HG02885 (cell line): ENCODE measurements around the gene CYTH1.

Experiments used
- ATAC-seq: cut with Tn5 transposase; IDR thresholded peaks from one replicate; pipeline ENCODE4 v1.9.1; 2021; ENCODE audit warnings: mild to moderate bottlenecking; ENCODE audit not compliant: unreplicated experiment, poor library complexity

The CYTH1 gene

DNA sequence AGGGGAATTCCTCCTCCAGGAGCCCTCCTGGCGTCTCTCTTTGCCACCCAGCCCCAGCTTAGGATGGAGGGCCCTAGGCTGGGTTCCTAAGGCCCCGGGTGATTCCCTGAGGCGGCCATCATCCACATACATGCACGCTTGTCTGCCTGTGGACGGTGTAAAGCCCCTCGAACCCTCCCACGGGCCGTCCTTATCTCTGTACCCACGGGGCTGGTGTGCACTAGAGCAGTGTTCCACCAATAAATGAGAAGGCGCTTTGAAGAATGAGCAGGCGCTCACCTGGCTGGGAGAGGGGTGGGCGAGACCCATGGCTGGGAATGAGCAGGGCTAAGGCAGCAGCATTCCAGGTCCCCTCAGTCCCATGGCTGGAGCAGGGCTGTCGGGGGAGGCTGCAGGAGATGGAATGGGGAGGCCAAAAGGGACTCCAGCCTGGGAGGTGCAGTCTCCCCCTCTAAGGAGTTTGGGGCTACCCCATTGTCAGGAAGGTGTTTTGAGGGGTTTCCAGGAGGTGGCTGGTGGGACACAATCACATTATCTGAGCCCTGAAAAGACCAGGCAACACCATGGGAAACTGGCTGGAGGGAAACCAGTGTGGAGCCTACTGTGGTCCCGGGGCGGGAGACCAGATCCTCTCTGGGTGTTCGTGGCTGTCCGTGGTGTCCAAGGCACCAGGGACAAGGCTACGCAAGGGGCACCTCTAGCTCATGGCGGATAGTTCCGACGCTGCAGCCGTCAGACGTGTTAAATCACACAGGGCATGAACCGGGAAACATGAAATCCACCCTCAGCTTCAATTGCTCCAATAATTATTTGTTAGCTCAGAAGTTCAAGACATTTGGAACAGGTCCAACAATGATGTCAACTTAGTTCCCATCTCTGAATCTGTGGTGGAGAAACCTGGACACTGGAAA is 117.3 kb downstream of the CYTH1 start:
- no peak for ATAC-seq

DNA sequence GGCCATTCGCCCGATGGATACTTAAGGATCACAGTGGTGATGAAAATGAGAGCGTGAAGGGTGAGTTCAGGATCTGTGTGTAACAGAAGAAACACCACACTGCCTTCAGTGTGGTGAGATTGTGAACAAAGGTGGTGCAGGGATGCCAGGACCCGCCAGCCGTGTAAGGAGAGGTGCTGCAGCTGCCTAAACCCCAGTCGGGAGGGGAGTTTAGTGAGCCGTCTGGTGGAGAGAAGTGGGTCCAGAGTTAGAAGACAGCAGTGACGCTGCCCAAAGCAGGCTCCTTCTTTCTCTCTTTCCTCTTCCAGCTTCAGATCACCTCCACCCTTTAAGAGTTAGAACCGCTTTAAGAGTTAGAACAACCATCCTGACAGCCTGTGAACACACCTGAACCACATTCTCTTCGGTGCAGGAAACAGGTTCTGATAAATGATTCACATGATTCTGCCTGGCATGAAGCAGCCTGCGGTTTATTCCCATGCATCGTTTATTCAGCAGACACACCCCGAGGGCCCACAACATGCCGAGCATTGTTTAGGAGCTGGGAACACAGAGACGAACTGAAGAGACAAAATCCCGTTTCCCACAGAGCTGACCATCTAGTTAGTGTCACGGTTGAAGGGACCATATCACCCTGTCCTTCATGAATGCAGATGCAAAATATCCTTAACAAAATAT is 120.8 kb downstream of the CYTH1 start:
- no peak for ATAC-seq

DNA sequence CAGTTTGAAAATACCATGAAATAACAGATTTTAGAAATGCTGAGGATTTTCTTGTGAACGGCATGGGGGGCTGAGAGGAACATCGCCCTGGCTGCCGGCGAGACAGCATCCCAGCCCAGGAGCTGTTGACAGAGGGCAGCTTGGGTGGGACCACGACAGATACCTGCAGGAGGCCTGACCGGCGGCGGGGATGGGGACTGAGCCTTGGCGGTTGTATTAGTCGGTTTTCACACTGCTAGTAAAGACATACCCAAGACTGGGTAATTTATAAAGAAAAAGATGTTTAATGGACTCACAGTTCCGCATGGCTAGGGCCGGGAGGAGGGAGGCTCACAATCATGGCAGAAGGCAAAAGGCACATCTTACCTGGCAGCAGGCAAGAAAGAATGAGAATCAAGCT is 122.5 kb downstream of the CYTH1 start:
- no peak for ATAC-seq

DNA sequence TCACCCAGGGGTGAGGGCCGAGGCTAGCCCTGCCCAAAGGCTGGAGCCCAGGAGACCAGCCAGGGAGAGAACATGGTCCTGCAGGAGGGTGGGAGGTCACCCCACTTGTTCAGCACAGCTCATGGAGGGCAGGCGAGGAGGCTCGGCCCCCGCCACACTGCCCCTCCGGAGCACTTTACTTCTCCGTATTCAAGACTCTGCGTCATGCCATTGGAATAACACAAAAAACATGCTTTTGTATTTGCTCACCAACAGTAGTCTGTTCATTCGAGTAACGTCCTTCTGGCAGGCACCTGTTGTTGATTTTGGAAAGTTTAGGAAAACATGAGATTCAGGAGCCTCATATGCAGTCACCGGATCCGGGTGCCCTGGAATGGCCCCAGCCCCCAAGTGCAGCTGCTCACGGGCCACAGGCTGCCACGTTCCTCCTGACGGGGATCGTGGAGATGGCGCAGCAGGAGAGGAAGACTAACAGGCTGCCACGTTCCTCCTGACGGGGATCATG is 123.7 kb downstream of the CYTH1 start:
- ATAC-seq, result no peak

DNA sequence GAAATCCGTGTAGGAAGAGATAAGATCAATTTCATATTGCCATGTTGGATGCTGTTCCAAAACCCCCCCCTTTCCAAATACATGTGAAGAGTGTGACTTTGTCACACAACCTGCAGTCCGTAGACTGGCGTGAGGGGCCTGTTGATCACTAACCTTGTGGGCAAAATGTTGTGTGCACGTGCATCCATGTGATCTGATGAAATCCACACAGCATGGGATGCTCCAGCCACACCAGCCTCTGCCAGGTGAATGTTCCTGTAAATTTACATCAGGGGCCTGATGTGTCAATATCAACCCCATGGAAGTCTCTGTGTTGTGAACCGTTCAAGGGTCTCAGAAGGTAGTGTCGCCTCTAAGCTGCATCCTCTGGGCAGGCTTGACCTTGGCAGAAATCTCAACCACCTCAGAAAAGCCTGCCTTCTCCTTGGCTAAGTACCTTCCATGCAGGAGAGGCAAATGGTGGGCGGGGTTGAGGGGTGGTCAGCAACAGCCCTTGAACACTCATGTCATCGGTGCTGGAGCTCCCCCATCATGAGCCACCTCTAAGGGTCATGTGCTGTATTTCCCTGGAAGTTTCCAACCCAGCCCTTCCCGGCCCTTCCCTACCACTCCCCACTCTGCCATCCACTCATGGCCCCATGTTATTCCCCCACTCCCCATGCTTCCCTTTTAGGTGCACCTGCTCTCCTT is 126.7 kb downstream of the CYTH1 start:
- ATAC-seq, result no peak

DNA sequence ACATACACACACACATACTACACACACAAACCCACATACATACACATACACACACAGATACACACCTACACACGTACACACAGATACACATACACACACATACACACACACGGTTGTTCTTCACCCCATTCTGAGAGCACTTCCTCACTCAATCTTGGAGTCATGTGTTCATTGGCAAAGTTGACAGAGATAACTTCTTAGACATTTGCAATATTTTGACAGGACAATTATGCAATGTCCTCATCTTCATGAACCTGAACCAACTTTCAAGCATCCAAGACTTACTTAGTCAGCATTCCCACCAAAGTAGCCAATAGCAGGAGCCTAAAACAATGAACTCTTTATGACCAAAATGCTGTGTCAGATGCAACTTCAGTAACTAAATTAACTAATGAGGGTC is 127.7 kb downstream of the CYTH1 start:
- ATAC-seq, result no peak

DNA sequence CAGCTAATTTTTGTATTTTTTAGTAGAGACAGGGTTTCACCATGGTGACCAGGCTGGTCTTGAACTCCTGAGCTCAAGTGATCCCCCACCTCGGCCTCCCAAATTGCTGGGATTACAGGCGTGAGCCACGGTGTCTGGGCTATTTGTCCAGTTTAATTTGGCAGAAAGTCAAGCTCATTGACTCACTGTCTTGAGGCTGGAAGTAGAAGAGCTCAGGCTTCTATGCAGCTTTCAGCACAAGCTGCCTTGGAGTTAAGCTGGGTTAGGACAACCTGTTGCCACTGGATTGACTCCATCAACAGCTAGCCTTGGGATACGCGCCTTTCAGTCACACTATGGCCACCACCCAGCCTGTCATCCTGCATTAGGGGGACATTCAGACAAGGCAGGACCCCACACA is 128.7 kb downstream of the CYTH1 start:
- ATAC-seq, result no peak

DNA sequence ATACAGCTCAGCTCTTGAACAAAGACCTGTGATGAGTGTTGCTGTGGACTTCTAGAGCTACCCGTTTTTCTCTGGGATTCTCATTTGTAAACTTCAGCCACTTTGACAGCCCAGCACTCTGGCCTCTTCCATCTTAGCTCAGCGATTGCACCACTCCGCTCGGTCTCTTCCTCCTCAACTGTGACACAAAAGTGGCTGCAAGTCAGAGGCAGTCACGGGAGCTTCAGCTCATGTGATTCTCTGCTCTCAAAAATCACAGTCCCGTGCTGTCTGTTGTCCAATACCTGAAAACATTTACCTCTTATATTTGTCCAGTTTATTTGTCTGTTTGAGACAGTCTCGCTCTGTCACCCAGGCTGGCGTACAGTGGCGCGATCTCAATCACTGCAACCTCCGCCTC is 129.2 kb downstream of the CYTH1 start:
- no peak for ATAC-seq

DNA sequence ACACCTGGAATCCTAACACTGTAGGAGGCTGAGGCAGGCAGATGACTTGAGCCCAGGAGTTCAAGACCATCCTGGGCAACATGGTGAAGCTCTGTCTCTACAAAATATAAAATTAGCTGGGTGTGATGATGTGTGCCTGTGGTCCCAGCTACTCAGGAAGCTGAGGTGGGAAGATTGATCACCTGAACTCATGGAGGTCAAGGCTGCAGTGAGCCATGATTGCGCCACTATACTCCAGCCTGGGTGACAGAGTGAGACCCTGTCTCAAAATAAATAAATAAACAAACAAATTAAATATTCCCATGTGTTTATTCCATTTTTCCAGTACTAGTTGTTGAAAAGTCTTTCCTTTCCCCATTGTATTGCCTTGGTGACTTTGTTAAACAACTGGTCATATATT is 130.0 kb downstream of the CYTH1 start:
- no peak for ATAC-seq

DNA sequence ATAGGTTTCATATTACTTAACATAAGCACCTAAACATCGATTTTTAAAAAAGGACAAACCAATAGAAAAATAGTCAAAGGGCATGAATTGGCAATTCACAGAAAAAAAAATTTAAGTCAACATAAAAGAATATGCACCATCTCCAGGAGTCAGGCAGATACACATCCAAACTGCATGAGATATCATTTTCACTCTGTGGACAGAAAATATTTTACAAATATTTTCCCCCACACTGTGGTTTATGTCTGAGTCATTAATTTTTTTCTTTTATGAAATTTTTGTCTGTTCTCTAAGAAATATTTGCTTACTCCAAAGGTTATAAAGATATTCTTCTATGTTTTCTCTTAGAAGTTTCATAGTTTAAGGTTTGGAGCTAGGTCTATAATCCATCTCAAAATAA is 130.5 kb downstream of the CYTH1 start:
- ATAC-seq, result no peak

DNA sequence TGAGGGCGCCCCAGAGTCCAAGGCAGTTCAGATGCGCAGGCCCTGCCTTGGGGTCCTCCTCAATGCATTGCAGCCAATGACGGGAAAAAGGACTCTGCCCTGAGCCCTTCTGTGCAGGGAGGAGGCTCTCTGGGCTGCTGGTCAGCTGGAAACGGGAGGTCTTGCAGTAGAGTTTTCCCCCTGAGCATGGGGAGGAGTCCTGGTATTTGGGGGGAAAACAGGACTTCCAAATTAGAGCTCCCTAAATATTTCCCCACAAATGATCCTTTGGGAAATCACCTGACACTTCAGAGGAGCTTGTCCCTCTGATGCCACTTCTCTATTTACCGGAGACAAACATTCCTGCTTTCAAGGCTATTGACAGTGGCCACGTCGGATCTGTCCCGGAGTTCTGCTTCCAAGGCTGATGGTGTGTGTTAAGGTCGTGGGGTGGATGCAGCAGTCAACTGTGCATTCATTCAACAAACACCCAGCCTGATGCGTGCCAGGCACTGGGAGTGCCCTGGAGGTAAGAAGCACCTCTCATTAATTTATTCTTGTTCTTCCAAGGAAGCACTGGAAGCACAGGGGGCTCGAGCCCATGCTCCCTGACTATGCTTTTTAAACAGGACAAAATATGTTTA is 131.9 kb downstream of the CYTH1 start:
- ATAC-seq, result no peak

DNA sequence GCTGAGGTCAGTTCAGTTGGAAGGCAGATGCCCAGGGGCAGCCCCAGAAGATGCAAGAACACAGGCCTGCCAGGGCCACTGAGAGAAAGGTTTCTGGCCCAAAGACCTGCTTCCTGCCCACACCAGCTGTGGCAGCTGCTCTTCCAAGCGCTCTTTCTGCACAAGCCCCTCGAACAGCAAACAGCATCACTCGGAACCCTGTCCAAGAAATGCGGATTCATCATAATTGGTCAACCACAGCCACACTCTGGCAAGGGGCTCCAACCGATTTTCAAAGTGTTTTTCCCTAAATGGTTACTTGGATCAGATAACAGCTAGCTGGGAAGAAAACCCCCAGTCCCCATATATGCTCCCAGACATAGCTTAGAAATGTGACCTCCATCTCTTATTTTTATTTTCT is 133.8 kb downstream of the CYTH1 start:
- ATAC-seq, result no peak

DNA sequence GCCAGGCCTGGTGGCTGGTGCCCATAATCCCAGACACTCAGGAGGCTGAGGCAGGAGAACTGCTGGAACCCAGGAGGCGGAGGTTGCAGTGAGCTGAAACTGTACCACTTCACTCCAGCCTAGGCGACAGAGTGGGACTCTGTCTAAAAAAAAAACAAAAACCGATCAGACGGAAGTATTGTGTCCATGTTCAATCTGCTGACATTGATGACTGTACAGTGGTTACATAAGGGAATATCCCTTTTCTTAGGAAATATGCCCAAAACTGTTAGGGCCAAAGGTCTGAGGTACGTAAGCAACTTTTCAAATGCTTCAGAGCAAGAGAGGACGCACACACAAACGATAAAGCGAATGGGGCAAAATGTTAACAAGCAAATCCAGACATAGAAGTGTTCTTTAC is 135.0 kb downstream of the CYTH1 start:
- ATAC-seq, result no peak

DNA sequence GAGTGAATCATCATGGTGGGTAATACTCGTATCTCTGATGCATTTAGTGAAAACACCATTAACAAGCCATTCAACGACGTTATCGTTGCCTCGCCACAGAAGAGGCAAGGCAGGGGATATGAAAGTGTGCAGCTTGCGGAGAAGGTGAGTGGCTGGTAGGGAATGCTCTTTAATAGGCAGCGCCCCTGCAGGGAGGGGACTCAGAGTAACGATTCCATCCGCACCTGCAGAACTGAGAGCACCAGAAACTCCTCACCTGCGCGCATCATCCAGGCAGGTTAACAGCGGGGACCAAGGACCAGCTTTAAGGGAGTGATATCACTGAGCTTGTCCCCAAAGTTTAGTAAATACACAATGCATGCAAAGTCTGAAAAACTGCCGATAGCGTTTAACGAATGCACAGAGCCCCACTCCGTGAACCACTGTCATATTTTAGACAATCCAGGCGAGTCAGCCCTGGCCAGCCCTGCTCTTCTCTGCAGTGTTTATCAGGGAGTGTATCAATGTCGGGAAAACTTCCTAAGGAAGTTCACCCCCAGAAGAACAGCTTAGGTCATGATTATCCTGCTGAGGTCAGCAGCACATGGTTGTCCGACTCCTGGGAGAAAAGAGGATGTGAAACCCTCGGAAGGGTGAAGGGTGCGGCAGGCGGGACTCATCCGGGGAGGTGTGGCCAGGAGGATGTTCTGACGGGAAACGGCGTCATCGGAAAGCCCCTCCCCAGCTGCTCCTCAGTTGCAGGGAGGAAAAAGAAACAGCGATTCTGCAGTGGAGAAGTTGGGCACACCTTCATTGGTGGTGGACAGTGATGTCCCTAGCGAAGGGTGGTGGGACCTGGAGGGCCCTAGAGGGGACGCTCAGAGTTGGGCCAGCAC is 136.4 kb downstream of the CYTH1 start:
- ATAC-seq, result peak; percentile 59

DNA sequence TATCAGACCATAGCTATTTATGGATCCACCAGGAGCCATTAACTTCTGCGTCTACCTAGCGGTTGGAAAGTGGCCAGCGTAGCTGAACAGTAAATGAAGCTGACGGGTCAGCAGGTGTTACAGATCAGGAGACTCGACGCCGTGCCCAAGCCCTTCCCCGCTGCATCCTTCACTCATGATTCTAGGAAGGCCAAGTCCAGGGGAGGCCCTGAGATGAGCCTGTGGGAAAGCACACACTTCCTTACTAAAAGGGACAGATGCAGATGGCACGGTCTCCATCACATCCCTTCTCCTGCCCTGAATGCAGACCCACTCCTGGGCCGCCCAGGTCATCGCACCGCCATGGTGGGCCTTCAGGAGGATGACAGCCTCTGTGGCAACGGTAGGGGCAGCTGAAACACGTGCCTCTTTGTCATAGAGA is 137.1 kb downstream of the CYTH1 start:
- no peak for ATAC-seq

DNA sequence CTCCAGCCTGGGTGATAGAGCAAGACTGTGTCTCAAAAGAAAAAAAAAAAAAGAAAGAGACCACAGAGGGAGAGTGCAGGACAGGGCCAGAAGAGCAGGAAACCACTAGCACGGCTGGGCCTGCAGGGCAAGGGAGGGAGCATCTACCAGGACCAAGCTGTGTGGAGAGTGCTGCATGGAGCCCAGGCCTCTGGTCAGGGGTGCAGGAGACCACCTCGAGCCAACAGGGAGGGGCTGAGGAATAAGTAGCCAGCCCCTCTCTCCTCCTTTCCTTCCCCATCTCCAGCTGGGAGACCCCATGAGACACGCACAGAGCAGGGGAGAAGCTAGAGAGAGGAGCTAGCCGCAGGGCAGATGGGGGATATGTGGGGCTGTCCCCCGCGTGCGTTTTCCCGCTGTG is 137.8 kb downstream of the CYTH1 start:
- ATAC-seq, result no peak

DNA sequence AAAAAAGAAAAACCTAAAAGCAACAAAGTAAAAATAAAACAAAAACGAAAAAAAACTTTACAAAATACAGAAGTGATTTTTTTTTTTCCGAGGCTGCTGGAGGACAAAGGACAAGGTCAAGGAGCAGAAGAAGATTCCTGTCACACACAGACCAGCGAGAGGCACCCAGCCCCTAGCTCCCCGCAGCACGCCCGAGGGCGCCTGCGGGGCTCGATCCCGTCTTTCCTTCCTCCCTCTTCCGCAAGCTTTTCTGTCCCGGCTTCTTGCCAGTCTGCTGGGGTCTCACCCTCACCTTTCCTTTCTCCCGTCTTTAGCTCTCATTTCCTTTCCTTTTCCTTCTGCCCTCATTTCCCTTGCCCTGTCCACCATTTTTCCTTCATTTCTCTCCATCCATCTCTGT is 138.7 kb downstream of the CYTH1 start:
- no peak for ATAC-seq

DNA sequence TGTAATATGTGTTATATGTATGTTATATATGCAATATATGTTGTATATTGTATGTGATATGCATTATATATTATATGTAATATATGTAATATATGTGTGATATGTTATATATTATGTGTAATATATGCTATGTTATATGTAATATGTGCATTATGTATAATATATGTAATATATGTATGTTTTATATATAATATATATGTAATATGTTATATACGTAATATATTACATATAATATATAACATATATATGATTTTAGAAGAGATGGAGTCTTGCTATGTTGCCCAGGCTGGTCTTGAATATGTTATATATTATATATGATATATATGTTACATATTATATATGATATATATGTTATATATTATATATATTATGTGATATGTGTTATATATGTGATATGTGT is 139.4 kb downstream of the CYTH1 start:
- ATAC-seq, result no peak

DNA sequence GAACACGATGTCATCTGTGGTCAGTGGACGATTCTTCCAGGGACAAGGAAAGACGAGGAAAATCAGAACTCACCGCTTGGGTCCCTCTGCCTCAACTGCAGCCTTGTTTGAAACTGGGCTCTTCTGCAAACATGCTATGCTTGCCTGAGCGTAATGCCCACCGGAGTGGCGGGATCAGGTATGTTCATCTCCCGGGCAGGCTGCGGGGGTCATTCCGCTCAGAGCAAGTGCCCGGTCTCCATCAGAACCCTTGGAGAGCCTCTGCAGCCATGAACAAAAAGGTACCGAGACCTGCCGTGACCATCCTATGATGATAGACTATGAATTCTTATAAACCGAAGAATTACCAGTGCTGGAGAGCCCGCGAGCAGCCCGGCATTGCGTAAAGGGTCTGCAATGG is 140.4 kb downstream of the CYTH1 start:
- no peak for ATAC-seq

DNA sequence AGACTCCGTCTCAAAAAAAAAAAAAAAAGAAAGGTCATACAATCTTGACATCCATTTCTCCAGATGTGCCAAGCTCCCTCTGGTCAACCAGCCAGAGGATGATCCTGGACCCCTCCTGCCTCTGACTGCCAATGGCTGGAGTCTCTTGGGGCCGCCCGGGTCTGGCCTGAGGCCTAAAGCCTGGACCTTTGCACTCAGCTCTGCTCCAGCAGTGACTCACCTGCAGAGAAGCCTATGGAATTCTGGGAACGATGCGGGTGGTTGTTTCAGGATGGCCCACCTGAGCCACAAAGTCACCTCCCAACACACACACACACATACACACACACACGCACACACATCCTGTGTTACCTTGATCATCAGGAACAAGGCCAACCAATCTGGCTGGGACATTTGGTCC is 140.8 kb downstream of the CYTH1 start:
- no peak for ATAC-seq
